ENCODE measurements around the gene PLA2G12A. TPM values are rescaled to one million over a fixed set of nuclear protein-coding genes. Genes with fewer than 3 reads are reported as not detected.
A peak's percentile ranks its signal among the peaks of the same experiment; 100 is the strongest.

PLA2G12A gene
- total RNA-seq, 1 experiment from 2014 or later: 47.3 TPM

DNA sequence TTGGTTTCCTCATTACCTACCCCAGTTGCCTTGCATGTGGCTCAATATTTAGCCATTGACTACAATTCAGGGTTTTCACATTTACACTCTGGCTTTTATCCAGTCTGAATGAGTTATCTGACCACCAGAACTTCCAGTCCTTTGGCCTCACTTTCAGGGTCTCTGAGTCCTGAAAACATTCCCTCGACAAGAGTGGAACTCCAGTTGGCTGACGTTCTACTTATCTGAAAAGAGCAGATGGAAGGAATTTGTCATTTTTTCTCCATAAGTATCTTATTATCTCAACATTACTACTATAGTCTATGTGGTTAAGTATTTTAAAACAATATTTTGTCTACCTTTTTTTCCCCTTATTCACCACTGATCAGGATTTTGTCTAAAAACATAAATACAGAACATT, 21.4 kb downstream of the PLA2G12A start:
- no peak overlapping the region for H3K4me2 ChIP-seq (ENCODE audit: insufficient read depth, insufficient read length, low read length)
- peaks cover 4 to 8% of the 10 kb centered on the region in 2 experiments for H3K4me1 Mint-ChIP-seq
- H3K4ac ChIP-seq (ENCODE audit: low read depth, low read length): no peak overlapping the region
- DNase-seq: no peak
- H3T11ph ChIP-seq (ENCODE audit: low read length): no peak overlapping the region
- no peak overlapping the region for H2BK5ac ChIP-seq (ENCODE audit: insufficient read length, low read length)
- H3K79me2 ChIP-seq (ENCODE audit: insufficient read depth, low read length): no peaks in the 10 kb centered on the region
- H3K79me1 ChIP-seq (ENCODE audit: insufficient read depth, low read depth, low read length, poor library complexity, severe bottlenecking): no peaks in the 10 kb centered on the region
- H2BK12ac ChIP-seq (ENCODE audit: insufficient read length, low read depth, low read length): no peak overlapping the region
- H3K9me3 ChIP-seq (ENCODE audit: control insufficient read depth, low read depth, low read length): no peaks in the 10 kb centered on the region
- no peak overlapping the region for H3K4me3 Mint-ChIP-seq
- H2BK120ac ChIP-seq (ENCODE audit: low read depth, low read length, poor library complexity, severe bottlenecking): no peak overlapping the region
- H3K27me3 ChIP-seq (ENCODE audit: insufficient read depth, low read length): no peaks in the 10 kb centered on the region
- no peak overlapping the region for H3K18ac ChIP-seq (ENCODE audit: insufficient read length, low read depth, low read length)
- no peak overlapping the region for H4K91ac ChIP-seq (ENCODE audit: insufficient read length, low read depth, low read length)
- H3K14ac ChIP-seq (ENCODE audit: insufficient read depth, low read length): no peak overlapping the region
- no peak overlapping the region for H2BK20ac ChIP-seq (ENCODE audit: low read depth, low read length, poor library complexity, severe bottlenecking)
- H3K56ac ChIP-seq (ENCODE audit: insufficient read length, low read depth, low read length): no peak overlapping the region
- H3K23ac ChIP-seq (ENCODE audit: insufficient read length, low read depth, low read length): no peak overlapping the region
- TF ChIP-seq, protein P1, sequence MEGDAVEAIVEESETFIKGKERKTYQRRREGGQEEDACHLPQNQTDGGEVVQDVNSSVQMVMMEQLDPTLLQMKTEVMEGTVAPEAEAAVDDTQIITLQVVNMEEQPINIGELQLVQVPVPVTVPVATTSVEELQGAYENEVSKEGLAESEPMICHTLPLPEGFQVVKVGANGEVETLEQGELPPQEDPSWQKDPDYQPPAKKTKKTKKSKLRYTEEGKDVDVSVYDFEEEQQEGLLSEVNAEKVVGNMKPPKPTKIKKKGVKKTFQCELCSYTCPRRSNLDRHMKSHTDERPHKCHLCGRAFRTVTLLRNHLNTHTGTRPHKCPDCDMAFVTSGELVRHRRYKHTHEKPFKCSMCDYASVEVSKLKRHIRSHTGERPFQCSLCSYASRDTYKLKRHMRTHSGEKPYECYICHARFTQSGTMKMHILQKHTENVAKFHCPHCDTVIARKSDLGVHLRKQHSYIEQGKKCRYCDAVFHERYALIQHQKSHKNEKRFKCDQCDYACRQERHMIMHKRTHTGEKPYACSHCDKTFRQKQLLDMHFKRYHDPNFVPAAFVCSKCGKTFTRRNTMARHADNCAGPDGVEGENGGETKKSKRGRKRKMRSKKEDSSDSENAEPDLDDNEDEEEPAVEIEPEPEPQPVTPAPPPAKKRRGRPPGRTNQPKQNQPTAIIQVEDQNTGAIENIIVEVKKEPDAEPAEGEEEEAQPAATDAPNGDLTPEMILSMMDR (conservative IDR thresholded peaks at IDR 0.05): no peak
- no CpG with 5 or more reads among the region's 2 CpGs for WGBS (ENCODE audit: extremely low coverage, insufficient read length, low lambda C conversion rate)
- H3K36me3 Mint-ChIP-seq (ENCODE audit: insufficient read depth in 1 of 3, low read depth in 3 of 3): peaks cover 0 to 17% (median 0%) of the 10 kb centered on the region in 3 experiments; a peak in 2 of 7 replicates
- H3K9ac ChIP-seq (ENCODE audit: extremely low read depth, insufficient read length, low read length): no peak overlapping the region
- no peaks in the 10 kb centered on the region for H3K4me1 ChIP-seq (ENCODE audit: insufficient read depth, low read length)
- no peak overlapping the region for H3K27ac ChIP-seq (ENCODE audit: insufficient read length, low read depth, low read length)
- no peak overlapping the region for H4K5ac ChIP-seq (ENCODE audit: insufficient read length, low read depth, low read length)
- no peak overlapping the region for H2BK15ac ChIP-seq (ENCODE audit: low read depth, low read length)
- H4K20me1 ChIP-seq (ENCODE audit: control insufficient read depth, insufficient read depth, insufficient read length): no peaks in the 10 kb centered on the region
- H3K23me2 ChIP-seq (ENCODE audit: insufficient read length, low read depth, low read length, poor library complexity, severe bottlenecking): no peaks in the 10 kb centered on the region
- no peak overlapping the region for H4K8ac ChIP-seq (replicated peaks; ENCODE audit: insufficient read length, low read depth, low read length)
- no peaks in the 10 kb centered on the region; the same call in 1 of the 2 replicates for H3K27me3 Mint-ChIP-seq (ENCODE audit: low read depth)
- H2AFZ ChIP-seq (ENCODE audit: low read length): no peak overlapping the region
- H2AK5ac ChIP-seq (ENCODE audit: insufficient read length, low read length): no peak overlapping the region
- 0 out of 5 replicates have a peak, but pooled peaks cover 0 to 2% of the 10 kb centered on the region in 2 experiments for H3K9me3 Mint-ChIP-seq
- peak overlapping the region in 1 of 3 experiments; percentile 38; a peak in 1 of 7 replicates for H3K27ac Mint-ChIP-seq

Data from H9 (cell line).